GM20431 (cell line): ENCODE measurements around the gene FMNL3.

Experiments used
- in situ Hi-C: fragments of 300-500 bp; cut with MseI, MboI; formaldehyde crosslinking; loops from one replicate; pipeline ENCODE4 v1.15.0; 2020; ENCODE audit warnings: low sequenced_read_pairs; ENCODE audit not compliant: unreplicated experiment

Gene FMNL3

DNA sequence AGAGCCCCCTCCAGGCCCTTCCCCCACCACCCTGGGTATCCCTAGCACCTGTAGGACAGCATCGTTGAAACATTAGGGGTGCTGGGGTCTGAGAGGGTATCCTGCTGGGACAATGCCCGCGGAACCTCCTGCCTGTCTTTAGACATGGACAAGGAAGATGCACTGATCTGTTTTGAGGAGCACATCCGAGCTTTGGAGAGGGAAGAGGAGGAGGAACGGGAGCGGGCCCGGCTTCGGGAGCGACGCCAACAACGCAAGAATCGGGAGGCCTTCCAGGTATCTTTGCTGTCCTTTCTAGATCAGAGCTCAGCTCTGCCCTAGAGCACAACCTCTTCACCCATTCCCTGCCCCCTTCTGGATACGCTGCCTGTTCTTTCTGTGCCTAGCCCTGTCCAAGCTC, 70.6 kb downstream of the FMNL3 start:
- in situ Hi-C loops = no loop called here

DNA sequence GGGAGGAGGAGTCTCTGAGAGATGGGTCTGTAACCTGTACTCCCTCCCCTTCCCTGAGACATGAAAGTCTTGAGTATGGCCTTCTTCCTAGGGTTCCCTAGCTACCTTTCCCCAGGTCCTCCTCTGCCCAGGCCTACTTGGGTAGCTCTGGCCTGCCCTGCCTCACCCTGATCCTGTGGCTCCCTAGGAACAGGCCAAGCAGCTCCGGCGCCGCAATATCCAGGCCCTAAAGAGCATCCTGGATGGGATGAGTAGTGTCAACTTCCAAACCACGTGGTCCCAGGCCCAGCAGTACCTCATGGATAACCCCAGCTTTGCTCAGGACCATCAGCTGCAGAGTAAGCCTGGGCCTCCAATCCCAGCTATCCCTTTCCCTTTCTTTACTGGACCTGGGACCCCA, 71.5 kb downstream of the FMNL3 start:
- in situ Hi-C loops = no loop called here

DNA sequence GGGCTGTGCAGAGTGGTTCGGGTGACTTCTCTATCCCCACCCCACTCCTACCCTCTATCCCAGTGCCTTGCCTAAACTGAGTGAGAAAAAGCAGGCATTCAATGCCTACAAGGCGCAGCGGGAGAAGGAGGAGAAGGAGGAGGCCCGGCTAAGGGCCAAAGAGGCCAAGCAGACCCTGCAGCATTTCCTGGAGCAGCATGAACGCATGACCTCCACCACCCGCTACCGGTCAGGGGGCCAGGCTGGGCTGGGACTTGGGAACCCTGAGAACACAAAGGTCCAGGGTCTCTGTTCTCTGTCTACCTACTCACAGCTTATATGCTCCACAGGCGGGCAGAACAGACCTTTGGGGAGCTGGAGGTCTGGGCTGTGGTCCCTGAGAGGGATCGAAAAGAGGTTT, 72.2 kb downstream of the FMNL3 start:
- in situ Hi-C loops = no loop called here

DNA sequence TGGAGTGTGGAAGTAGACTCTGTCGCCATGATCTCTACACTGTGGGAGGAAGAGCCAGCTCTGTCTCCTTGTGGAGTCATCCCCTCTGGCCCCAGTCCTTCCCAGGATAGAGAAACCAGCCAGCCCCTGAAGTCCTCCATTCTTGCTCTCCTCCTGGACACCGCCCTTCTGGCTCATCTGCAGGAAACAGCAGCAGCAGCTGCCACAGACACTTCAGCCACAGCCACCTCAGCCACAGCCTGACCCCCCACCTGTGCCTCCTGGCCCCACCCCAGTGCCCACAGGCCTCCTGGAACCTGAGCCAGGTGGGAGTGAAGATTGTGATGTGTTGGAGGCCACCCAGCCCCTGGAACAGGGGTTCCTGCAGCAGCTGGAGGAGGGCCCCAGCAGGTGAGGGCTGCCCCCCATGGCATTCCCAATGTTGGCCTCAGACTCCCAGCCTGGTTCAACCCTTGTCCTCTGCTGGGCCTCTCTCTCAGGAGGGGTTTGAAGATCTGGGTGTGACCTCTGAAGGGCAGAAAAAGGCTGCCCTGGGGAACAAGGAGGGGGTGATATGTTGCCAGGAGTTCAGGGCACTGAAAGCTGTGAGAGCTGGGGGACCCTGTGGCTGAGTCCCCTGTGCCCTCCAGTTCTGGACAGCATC, 73.4 kb downstream of the FMNL3 start:
- in situ Hi-C loops = no loop called here

DNA sequence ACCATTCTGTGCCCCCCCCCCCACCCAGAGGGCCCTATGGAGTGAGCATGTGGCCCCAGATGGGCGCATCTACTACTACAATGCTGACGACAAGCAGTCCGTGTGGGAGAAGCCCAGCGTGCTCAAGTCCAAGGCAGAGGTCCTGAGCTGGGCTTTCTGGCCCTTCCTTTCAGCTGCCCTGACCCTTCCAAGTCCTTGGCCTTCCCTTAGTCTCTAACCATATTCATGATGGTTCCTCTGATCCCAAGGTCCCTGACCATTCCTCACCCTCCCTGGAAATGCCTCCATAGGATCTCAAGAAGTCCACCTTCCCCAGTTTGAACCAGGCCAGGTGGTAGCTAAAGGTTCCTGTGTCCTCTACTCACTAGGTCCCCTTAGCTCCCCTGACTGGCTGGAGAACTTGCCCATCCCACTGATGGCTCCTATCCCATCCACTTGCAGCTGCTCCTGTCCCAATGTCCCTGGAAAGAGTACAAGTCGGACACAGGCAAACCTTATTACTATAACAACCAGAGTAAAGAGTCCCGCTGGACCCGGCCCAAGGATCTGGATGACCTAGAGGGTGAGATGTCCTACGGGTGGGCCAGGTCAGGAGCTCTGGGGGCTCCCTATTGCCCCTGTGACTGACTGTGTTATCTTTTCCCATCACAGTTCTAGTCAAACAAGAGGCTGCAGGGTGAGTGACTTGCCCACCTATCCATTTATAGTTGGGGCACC, 74.1 kb downstream of the FMNL3 start:
- in situ Hi-C loops = no loop called here

DNA sequence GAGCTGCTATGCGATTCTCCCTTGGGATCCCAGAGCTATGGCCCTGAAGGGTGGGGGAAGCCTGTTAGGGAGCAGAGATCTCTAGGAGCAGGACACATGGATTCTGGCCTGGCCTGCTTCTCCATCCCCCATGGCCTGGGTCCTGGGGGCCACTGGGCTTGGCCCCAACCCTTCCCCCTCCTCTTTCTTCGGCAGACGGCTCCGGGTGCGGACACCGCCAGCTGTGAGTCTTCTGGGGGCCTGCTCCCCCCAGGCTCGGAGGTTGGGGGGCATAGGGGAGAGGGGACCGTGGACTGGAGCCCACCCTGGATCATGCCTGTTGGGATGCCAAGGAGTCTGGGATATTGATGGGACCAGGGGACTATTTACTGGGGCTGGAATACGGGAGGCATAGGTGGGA, 74.8 kb downstream of the FMNL3 start:
- in situ Hi-C loops = no loop called here

DNA sequence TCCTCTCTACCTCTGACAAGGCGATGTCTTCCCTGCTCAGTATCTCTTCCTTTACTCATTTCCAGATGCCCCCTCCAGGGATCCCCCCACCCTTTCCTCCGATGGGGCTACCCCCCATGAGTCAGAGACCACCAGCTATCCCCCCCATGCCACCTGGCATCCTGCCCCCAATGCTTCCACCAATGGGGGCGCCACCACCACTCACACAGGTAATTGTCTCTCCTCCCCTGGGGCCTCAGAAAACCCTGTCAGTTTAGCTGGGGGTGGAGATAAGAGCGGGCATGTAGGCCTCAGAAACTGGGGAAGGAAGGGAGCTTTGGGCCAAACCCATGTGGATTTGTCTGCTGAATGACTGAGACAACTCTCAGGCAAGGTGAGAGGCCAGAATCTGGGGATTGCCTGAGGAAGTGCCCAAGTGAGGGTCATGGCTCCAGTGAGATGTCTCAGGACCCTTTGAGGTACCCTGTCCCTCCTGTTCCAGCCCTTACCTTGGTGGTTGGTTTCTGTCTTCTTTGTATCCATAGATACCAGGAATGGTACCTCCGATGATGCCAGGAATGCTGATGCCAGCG, 75.8 kb downstream of the FMNL3 start:
- in situ Hi-C loops = no loop called here

DNA sequence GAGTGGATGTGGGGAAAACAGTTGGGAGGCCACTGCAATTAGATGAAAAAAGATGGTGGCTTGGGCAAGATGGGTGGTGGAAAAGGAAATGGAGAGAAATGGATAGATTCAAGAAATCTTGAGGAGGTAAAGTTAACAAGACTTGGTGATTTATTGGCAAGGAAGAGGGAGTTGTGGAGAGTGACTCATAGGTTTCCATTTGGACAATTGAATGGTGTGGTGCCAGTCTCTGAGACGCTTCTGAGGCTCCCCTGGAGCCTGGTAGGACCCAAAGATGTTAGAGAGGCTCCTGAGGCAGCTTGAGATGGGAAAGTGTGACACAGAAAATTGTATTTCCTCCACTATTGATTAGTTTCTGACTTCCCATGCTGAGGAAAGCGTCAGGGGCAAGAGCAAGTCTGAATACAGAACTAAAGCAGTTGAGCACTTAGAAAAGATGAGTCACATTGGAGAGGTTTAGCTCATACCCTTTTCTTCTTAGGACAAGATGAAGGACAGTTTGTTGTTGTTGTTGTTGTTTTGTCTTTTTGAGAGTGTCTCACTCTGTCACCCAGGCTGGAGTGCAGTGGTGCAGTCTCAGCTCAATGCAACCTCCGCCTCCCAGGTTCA, 79.3 kb downstream of the FMNL3 start:
- in situ Hi-C loops = no loop called here

DNA sequence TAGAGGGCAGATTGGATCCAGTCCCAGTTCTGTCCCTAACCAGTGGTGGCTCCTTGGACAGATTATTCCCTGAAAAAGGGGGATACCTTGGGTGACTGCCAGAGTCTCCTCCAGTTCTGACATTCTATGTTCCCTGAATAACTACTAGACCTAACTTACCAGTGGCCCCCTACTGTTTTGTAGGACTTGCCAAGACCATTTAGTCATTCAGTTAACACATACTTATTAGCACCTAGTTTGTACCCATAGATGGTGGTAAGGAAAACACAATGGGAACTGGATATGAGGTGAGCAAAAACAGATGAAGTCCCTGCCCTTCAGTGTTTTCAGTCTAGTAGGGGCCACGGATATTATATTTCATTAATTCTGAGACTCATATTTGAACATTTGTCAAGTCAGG, 80.4 kb downstream of the FMNL3 start:
- in situ Hi-C loops = no loop called here

DNA sequence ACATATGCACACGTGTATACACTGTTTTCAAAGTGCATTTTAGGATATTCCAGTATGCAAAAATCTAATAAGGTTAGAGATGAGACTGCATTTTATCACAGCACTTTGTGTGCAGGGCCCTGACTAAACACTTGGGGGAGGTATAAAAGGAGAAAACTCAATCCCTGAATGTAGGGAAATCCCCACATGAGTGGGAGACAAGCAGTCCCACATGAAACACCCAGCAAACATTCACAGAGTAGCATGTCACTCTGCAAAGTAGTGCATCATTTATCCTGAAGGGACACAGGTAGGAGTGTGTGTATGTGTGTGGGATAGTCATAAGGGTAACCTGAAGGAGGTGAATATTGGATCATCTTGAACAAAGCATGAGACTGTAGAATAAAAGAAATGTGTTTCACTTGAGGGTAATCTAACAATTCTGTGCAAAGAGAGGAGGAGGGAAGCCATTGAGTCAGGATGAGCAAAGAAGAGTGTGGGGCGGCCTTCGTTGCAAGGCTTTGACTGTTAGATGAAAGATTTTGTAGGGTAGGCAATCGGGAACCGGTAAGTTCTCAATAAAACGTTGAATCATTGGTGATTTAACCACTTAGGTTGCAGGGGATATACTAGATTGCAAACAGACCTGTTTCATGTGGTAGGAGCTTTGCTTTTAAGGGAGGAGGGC, 80.9 kb downstream of the FMNL3 start:
- in situ Hi-C loops = no loop called here

DNA sequence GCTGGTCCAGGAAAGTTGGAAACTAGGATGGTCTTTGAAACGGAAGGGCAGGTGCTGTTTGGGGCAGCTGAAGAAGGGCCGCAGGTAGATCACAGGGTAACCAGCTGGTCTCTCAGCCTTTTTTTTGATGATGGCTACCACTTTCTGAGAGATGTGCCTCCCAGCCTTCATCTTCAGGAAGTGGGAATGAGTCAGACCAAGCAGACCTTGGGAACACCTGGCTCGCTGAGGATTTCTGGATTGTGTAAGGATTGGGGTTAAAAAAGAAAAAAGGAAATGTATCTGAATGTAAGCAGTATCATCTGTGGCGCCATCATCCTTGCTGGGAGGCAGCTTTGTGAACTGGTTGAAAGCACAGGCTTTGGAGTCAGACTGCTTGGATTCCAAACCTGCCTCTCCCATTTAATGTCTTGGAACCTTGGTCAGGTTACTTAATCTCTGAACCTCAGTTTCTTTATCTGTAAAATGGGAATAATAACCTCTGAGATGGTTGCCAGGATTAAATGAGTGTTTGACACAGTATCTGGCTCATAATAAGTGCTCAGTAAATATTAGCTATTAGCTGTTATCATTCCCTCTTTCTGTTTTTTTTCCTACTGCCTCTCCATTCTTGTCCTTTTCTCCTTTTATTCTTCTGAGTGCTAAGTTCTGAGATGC, 82.2 kb downstream of the FMNL3 start:
- in situ Hi-C loops = no loop called here

DNA sequence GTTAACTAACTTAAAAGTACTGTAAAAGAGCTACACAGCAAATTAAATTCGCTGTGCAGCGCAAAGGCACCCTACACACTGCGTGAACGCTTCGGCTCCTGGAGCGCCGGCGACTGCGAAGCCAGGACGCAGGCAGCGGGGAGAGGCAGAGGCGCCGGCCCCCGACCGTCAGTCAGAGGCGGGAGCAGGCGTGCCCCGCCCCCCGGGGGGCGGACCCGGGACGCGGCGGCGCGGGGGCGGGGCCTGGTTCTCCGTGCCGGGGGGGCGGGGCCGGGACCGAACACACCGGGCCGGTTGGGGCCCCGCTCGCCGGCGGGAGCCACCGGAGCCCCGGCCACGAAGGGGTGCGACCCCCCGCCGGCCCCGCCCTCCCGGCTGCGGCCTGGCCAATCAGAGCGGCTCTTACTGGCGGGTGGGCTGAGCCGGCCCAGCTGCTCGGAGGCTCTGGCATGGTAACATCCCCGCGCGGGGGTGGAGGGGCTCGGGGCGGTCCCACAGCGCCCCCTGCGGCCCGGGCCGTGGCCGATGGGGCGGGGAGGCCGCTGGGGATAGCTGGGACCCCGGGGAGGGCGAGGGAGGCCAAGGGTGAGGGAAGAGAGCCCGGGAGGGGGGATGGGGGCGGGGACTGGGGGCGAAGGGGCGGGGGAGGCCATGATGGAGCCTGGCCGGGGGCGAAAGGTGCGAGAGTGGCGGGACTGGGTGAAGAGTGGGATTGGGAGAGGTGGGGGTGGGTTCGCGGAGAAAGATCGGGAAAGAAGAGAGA, 83.9 kb downstream of the FMNL3 start, which contains the start of gene PRPF40B:
PRPF40B (plus strand) TSS at position 420 of the 763 bp plus-strand sequence; CDS start at position 450, 30 bp downstream.
- in situ Hi-C loops = no loop called here

DNA sequence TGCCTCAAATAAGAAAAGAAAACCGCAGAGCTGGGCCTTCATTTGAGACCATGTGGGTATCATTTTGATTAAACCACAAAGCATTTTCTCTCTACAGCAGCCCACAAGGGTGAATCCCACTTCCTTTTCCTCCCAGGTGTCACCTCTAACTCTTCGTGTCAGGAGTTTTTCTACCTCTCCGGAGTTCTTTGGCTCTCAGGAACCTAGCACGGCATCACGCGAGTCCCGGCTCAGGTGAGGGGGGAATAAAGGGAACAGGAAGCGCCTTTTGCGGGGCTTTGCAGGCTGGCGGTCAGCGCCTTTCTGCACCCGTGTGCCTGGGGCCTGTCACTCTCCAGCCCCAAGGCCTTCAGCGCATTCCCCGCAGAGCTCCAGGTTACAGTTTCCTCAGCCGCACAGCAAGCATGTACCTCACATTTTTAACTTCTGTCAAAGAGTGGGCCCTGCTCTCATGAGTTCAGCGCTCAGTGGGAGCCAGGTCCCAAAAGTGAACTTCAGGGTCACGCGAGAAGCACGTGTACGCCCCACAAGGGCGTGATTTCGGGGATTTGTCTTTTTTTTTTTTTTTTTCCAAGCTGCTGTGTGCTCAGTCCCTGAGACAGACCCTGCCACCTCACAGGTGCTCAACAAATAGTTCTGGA, 84.6 kb downstream of the FMNL3 start:
- in situ Hi-C loops = no loop called here

DNA sequence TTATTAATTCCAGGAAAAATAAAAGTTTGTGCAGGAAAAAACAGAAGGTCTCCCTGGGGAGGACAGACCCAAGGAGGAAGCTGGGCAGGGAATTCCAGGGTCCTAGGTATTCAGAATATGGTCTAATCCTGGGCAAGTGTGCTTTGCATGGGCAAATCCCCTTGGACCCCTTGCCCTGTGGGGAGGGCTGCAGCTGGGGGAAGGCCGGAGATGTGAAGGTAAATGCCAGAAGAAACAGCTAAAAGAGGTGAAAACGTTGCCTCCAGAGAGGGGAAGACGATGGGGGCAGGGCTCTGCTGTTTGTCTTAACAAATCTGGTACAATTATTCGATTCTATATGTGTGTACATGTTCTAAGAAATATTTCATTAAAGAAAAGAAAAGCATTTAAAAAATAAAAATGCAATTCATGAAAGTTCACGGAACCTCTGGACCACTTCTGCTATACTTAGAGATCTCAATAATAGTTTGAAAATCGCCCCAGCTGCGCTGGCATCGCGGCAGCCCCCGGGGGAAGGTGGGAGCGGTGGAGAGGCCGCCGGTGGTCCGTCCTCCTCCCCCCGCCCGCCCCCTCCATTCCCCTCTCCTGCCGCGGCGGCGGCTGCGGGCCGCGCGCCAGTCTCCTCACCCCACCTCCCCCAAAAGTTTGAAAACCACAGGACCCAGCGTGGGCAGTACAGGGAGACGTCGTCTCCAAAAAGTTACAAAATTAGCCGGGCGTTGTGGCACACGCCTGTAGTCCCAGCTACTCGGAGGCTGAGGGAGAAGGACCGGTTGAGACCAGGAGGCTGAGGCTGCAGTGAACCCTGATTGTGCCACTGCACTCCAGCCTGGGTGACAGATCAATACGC, 85.3 kb downstream of the FMNL3 start:
- in situ Hi-C loops = no loop called here

DNA sequence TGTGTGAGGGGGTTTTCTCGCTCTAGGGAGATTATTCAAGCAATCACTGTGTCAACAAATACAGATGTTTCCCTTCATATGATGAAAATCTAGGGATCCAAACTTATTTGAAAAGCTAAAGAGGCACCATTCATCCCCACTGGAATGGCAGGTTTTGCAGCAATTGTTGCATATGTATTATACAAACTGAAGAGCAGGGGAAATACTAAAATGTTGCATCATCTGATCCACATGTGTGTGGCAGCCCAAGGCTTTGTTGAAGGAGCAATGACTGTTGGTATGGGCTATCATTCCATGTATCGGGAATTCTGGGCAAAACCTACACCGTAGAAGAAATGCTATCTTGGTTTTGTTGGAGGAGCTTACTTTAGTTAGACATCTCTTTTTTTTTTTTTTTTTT, 87.9 kb downstream of the FMNL3 start:
- in situ Hi-C loops = no loop called here

DNA sequence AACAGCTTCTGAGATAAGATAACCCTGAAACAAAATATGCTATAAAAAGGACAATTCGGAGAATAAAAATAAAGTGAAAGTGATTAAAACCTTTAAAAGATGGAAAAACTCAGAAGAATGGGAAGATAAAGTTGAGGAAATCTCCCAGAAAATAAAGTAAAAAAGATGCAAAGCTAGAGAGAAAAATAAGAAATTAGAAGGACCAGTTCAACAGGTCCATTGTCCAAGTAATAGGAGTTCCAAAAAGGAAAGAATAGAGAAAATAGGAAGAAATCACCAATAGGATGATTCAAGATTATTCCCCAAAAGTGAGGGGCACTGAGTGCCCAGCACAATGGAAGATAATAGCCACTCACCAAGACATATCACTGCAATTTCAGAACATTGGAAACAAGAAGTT, 88.6 kb downstream of the FMNL3 start:
- in situ Hi-C loops = no loop called here

DNA sequence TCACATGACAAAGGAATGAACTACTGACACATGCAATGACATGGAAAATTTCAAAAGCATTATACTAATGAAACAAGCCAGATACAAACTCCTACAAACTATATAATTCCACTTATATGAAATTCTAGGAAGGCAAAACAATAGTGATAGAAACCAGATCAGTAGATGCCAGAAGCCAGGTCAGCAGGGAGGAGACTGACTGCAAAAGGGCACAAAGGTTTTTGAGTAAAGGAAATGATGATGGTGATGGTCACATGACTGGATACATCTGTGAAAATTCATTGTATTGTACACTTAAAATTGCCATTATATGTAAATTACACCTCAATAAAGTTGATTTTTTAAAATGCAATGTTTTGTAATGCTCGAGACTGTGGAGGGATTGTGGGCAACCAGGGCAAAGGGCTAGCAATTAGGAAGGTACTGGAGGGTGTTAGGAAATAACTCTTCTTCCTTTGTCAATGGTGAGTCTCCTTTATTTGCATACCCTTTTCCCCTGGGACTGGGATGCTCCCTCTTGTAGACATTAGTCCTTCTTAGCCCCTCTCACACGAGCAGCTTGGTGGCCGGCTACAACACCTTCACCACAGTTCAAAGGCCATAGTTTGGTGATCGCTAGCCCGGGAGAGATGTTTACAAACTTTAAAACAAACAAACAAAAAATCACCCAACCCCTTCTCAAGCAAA, 90.5 kb downstream of the FMNL3 start:
- in situ Hi-C loops = no loop called here

DNA sequence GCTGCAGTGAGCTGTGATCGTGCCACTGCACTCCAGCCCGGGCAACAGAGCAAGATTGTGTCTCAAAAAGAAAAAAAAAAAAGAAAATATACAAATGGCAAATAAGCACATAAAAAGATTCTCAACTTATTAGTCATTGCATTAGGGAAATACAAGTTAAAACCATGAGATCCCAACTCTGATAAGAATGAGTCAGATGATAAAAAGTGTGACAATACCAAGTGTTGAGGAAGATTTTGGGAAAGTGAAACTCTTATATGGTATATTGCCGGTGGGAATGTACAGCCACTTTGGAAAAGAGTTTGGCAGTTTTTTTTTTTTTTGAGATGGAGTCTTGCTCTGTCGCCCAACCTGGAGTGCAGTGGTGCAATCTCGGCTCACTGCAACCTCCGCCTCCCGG, 91.5 kb downstream of the FMNL3 start:
- in situ Hi-C loops = no loop called here
